Measurements from ENCODE around the gene BCDIN3D. TPM values are rescaled to one million over a fixed set of nuclear protein-coding genes. Genes with fewer than 3 reads are reported as not detected.

The BCDIN3D gene
- total and polyA plus RNA-seq, 10 of the 15 experiments (the other 5 are each of a cell fraction or from before 2014, with no cell fraction given): 3.7 to 7.2 (median 6.4) TPM

DNA sequence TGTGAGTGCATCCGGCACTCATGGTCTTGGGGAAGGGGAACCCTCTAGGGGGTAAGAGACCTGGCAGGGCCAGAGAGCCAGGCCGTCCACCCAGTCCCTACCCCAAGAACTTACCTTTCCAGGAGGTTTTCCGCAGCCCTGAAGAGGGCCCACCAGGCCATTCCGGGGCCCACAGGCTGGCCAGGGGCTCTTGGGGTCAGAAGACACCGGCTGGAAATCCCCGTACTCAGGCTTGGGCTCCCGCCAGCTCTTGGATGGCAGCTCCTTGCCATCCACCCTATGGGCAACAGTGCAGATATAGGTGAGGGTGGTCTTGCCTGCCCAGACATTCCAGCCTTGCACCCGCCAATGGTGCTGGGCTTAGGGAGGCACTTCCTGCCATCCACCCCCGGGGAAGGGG lies 49.3 kb downstream of the BCDIN3D start:
- in situ Hi-C loops (cut with MboI) (no loop called here), intact Hi-C loops (cut with micrococcal nuclease; ENCODE audit: unreplicated experiment) (no loop called here)
- Histone ChIP-seq H3K36me3 (ENCODE audit: control insufficient read depth in 2 of 2, insufficient read depth in 2 of 2, low read length in 1 of 2) (peaks cover 0 to 3% of the 10 kb centered on the region in 2 experiments; a peak in 2 of 4 replicates), H3K4me1 (ENCODE audit: control insufficient read depth, insufficient read depth, low read length) (no peaks in the 10 kb centered on the region), H2AFZ (ENCODE audit: control insufficient read depth, low read depth, low read length) (no peak overlapping the region), H3K27ac (ENCODE audit: control insufficient read depth, insufficient read depth) (no peak overlapping the region), H3K9me3 (replicated peaks; ENCODE audit: control insufficient read depth, insufficient read depth, low read length) (no peaks in the 10 kb centered on the region), H3K9ac (ENCODE audit: control insufficient read depth, insufficient read depth, low read length) (no peak overlapping the region), H3K27me3 (replicated peaks in 1 of 2; ENCODE audit: control insufficient read depth in 2 of 2, insufficient read depth in 2 of 2, low read length in 1 of 2) (no peaks in the 10 kb centered on the region), H3K79me2 (ENCODE audit: control insufficient read depth, insufficient read depth, low read length) (no peaks in the 10 kb centered on the region), H3K4me3 (no peak overlapping the region), H3K4me2 (ENCODE audit: control insufficient read depth, insufficient read depth) (no peak overlapping the region), H4K20me1 (ENCODE audit: control insufficient read depth, insufficient read depth) (no peaks in the 10 kb centered on the region)
- BruUV-seq (replicated peaks): no TSS peak
- RAD21 ChIA-PET (ENCODE audit: unreplicated experiment): no interaction called here
- ATAC-seq (no peak), FAIRE-seq (no peak), DNase-seq (ENCODE audit: low read depth, low spot score) (no peak)
- POLR2A ChIA-PET: no interaction called here
- WGBS (ENCODE audit: insufficient coverage, insufficient replicate concordance, low lambda C conversion rate, missing lambda C conversion rate): 81% methylated on average over 9 of the region's 9 CpGs
- TF ChIP-seq YBX1 (IDR thresholded peaks at IDR 0.05): no peak
- no peak for TF ChIP-seq FOXM1 (IDR thresholded peaks at IDR 0.05; ENCODE audit: low read depth, low read length)
- CTCF ChIA-PET: no interaction called here
- SMC1A ChIA-PET (ENCODE audit: uncharacterized antibody, unreplicated experiment): no interaction called here

DNA sequence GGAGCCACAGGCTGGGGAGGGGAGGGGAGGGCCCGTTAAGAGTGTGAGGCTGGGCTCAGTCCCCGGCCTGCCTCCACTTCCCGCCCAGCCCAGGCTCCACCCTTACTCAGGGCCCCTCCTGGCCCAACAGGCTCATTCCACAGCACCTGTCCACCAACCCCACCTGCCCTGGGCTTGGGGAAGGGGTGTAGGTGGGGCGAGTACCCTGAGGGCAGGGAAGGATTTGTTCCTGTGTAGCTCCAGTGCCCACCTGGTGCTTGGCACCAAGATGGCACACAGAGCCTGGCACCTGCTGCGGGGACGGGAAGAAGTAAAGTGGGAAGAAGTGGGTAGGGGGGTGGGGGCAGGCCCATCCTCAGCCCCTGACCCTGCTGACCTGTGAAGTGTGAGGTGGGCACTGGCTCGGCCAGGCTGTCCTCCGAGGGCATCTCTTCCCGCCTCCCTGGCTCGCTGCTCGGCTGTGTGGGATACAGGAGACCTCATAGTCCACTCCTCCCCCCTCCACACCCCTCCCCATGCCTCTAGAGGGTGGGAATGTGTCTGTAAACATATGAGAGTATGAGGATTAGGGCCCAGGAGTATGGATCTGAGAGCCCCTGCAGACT lies 49.8 kb downstream of the BCDIN3D start:
- ChIA-PET CTCF (no interaction called here), RAD21 (ENCODE audit: unreplicated experiment) (no interaction called here), POLR2A (no interaction called here), SMC1A (ENCODE audit: uncharacterized antibody, unreplicated experiment) (no interaction called here)
- no peak overlapping the region for H3K4me2 ChIP-seq (ENCODE audit: control insufficient read depth, insufficient read depth)
- ATAC-seq (no peak), FAIRE-seq (no peak), DNase-seq (ENCODE audit: low read depth, low spot score) (no peak)
- no peak overlapping the region for H3K27ac ChIP-seq (ENCODE audit: control insufficient read depth, insufficient read depth)
- WGBS (ENCODE audit: insufficient coverage, insufficient replicate concordance, low lambda C conversion rate, missing lambda C conversion rate): 71% methylated on average over 11 of the region's 11 CpGs
- no peaks in the 10 kb centered on the region for H3K79me2 ChIP-seq (ENCODE audit: control insufficient read depth, insufficient read depth, low read length)
- in situ Hi-C loops (cut with MboI): no loop called here
- intact Hi-C loops (cut with micrococcal nuclease; ENCODE audit: unreplicated experiment): no loop called here
- H3K27me3 ChIP-seq (replicated peaks in 1 of 2; ENCODE audit: control insufficient read depth in 2 of 2, insufficient read depth in 2 of 2, low read length in 1 of 2): no peaks in the 10 kb centered on the region
- H3K36me3 ChIP-seq (ENCODE audit: control insufficient read depth in 2 of 2, insufficient read depth in 2 of 2, low read length in 1 of 2): peaks cover 0 to 3% of the 10 kb centered on the region in 2 experiments; a peak in 2 of 4 replicates
- no peak overlapping the region for H3K4me3 ChIP-seq
- BruUV-seq (replicated peaks): no TSS peak
- H3K9me3 ChIP-seq (replicated peaks; ENCODE audit: control insufficient read depth, insufficient read depth, low read length): no peaks in the 10 kb centered on the region
- no peaks in the 10 kb centered on the region for H4K20me1 ChIP-seq (ENCODE audit: control insufficient read depth, insufficient read depth)
- no peak overlapping the region for H3K9ac ChIP-seq (ENCODE audit: control insufficient read depth, insufficient read depth, low read length)
- H2AFZ ChIP-seq (ENCODE audit: control insufficient read depth, low read depth, low read length): no peak overlapping the region
- no peaks in the 10 kb centered on the region for H3K4me1 ChIP-seq (ENCODE audit: control insufficient read depth, insufficient read depth, low read length)
- TF ChIP-seq, protein P1, sequence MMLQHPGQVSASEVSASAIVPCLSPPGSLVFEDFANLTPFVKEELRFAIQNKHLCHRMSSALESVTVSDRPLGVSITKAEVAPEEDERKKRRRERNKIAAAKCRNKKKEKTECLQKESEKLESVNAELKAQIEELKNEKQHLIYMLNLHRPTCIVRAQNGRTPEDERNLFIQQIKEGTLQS (IDR thresholded peaks at IDR 0.05; ENCODE audit: borderline replicate concordance, extremely low read depth, low read depth, low read length): no peak
- TF ChIP-seq BHLHE40 (IDR thresholded peaks at IDR 0.05; ENCODE audit: borderline replicate concordance in 1 of 2, low read depth in 2 of 2, low read length in 1 of 2) (no peak), ZNF217 (IDR thresholded peaks at IDR 0.05) (no peak), SMARCA5 (IDR thresholded peaks at IDR 0.05) (no peak), RCOR1 (conservative IDR thresholded peaks at IDR 0.05; ENCODE audit: low read depth, low read length) (no peak), CBFB (IDR thresholded peaks at IDR 0.05; ENCODE audit: low read depth) (no peak)
- TF ChIP-seq, protein P2, sequence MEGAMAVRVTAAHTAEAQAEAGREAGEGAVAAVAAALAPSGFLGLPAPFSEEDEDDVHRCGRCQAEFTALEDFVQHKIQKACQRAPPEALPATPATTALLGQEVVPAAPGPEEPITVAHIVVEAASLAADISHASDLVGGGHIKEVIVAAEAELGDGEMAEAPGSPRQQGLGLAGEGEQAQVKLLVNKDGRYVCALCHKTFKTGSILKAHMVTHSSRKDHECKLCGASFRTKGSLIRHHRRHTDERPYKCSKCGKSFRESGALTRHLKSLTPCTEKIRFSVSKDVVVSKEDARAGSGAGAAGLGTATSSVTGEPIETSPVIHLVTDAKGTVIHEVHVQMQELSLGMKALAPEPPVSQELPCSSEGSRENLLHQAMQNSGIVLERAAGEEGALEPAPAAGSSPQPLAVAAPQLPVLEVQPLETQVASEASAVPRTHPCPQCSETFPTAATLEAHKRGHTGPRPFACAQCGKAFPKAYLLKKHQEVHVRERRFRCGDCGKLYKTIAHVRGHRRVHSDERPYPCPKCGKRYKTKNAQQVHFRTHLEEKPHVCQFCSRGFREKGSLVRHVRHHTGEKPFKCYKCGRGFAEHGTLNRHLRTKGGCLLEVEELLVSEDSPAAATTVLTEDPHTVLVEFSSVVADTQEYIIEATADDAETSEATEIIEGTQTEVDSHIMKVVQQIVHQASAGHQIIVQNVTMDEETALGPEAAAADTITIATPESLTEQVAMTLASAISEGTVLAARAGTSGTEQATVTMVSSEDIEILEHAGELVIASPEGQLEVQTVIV (IDR thresholded peaks at IDR 0.05; ENCODE audit: borderline replicate concordance, partially characterized antibody): no peak
